HCT116 (cell line): ENCODE data around the gene PRR12.

Experiments
- CEBPB ChIP-seq: IDR thresholded peaks from 2 replicates; pipeline ENCODE4 v1.6.1; 2012; ENCODE audit warnings: low read depth
- EZH2 ChIP-seq: fragments of 200-600 bp; sonication (generic); IDR thresholded peaks from 2 replicates; pipeline ENCODE4 v1.6.1; 2017; ENCODE audit warnings: antibody characterized with exemption, mixed run types
- RAD21 ChIP-seq: IDR thresholded peaks from 2 replicates; pipeline ENCODE4 v1.6.1; 2012; ENCODE audit warnings: low read depth, mild to moderate bottlenecking
- SRF ChIP-seq: IDR thresholded peaks from 2 replicates; pipeline ENCODE4 v1.6.1; 2012; ENCODE audit warnings: low read depth
- YY1 ChIP-seq: IDR thresholded peaks from 2 replicates; pipeline ENCODE4 v1.6.1; 2011; ENCODE audit warnings: low read length, low read depth, moderate library complexity, mild to moderate bottlenecking; ENCODE audit not compliant: insufficient replicate concordance; ENCODE audit errors: extremely low read depth
- TF ChIP-seq, protein P1 (sequence below), 3 experiments: fragments of 200-600 bp in 1 of 3; sonication (generic) in 1 of 3; IDR thresholded peaks in 2 of 3; conservative IDR thresholded peaks in 1 of 3; 2 replicates each; pipeline ENCODE4 v1.5.1; 2012 to 2017; ENCODE audit warnings: low read depth in 2 of 3, low read length in 2 of 3, antibody characterized with exemption in 1 of 3, borderline replicate concordance in 1 of 3, control low read depth in 1 of 3, mild to moderate bottlenecking in 1 of 3, mixed read lengths in 1 of 3, mixed run types in 1 of 3, moderate library complexity in 1 of 3; ENCODE audit not compliant: insufficient read depth in 1 of 3

DNA sequence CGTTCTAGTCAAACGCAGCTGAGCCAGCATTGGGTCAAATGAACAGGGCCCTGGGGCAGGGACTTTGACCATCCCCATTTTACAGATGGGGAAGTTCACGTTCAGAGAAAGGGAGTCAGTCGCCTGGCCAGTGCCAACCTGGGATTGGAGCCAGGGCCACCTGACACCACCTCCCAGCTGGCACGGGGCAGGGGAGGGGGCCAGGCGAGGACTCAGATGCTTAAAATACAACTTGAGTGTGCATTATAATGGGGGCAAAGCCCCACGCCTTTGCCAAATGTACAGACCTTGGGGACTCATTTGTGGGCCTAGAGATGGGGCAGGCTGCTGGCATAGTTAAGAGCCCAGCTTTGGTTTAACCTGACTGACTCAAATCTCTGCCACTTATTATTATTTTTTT is 14.6 kb downstream of the PRR12 start:
- no peak for TF ChIP-seq SRF
- no peak for TF ChIP-seq CEBPB
- no peak for TF ChIP-seq RAD21
- TF ChIP-seq, protein P1, sequence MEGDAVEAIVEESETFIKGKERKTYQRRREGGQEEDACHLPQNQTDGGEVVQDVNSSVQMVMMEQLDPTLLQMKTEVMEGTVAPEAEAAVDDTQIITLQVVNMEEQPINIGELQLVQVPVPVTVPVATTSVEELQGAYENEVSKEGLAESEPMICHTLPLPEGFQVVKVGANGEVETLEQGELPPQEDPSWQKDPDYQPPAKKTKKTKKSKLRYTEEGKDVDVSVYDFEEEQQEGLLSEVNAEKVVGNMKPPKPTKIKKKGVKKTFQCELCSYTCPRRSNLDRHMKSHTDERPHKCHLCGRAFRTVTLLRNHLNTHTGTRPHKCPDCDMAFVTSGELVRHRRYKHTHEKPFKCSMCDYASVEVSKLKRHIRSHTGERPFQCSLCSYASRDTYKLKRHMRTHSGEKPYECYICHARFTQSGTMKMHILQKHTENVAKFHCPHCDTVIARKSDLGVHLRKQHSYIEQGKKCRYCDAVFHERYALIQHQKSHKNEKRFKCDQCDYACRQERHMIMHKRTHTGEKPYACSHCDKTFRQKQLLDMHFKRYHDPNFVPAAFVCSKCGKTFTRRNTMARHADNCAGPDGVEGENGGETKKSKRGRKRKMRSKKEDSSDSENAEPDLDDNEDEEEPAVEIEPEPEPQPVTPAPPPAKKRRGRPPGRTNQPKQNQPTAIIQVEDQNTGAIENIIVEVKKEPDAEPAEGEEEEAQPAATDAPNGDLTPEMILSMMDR (IDR thresholded peaks at IDR 0.05 in 2 of 3, conservative IDR thresholded peaks at IDR 0.05 in 1 of 3; ENCODE audit: borderline replicate concordance in 1 of 3, insufficient read depth in 1 of 3, low read depth in 2 of 3, low read length in 2 of 3): no peak
- TF ChIP-seq EZH2: no peak
- no peak for TF ChIP-seq YY1
